Left ventricle myocardium inferior (tissue), 1 donor: ENCODE data around the gene PLK2. TPM values are rescaled to one million over a fixed set of nuclear protein-coding genes. Genes with fewer than 3 reads are reported as not detected.

ENCODE experiments used
- DNase-seq: peaks from one replicate; pipeline ENCODE4 v3.0.0-alpha.2; 2020
- H3K27ac ChIP-seq: fragments of 200-600 bp; replicated peaks from 2 replicates; pipeline ENCODE4 v1.8.0; 2021
- H3K27me3 ChIP-seq: fragments of 200-600 bp; 2 replicates; pipeline ENCODE4 v1.8.0; 2021; ENCODE audit warnings: low read depth
- H3K36me3 ChIP-seq: fragments of 200-600 bp; 2 replicates; pipeline ENCODE4 v1.8.0; 2021
- H3K4me1 ChIP-seq: fragments of 200-600 bp; 2 replicates; pipeline ENCODE4 v1.8.0; 2021
- H3K4me3 ChIP-seq: fragments of 200-600 bp; 2 replicates; pipeline ENCODE4 v1.8.0; 2021; ENCODE audit warnings: mild to moderate bottlenecking, moderate library complexity
- H3K9me3 ChIP-seq: fragments of 200-600 bp; replicated peaks from 2 replicates; pipeline ENCODE4 v1.8.0; 2021
- intact Hi-C: fragments of 100-400 bp; cut with micrococcal nuclease; formaldehyde crosslinking; loops from one replicate; pipeline ENCODE4 v1.11.0; 2022
- total RNA-seq: library from RNA; stranded (reverse); fragmentation: NEBNext Ultra II Directional; extraction: Animal tissue kit (Norgen Biotek cat#: 25700); gene quantifications from one replicate; pipeline ENCODE4 v1.2.1, GENCODE V29; 2021
- TF ChIP-seq, protein P1 (sequence below): fragments of 200-600 bp; IDR thresholded peaks from 2 replicates; pipeline ENCODE4 v1.8.0; 2021; ENCODE audit warnings: antibody characterized with exemption, mild to moderate bottlenecking, borderline replicate concordance
- donor health status: DM: no; HTN: yes; CAD: no; lungs with severe emphysema.

The PLK2 gene
- total RNA-seq, 1 donor from 2014 or later, result 58.9 TPM

DNA sequence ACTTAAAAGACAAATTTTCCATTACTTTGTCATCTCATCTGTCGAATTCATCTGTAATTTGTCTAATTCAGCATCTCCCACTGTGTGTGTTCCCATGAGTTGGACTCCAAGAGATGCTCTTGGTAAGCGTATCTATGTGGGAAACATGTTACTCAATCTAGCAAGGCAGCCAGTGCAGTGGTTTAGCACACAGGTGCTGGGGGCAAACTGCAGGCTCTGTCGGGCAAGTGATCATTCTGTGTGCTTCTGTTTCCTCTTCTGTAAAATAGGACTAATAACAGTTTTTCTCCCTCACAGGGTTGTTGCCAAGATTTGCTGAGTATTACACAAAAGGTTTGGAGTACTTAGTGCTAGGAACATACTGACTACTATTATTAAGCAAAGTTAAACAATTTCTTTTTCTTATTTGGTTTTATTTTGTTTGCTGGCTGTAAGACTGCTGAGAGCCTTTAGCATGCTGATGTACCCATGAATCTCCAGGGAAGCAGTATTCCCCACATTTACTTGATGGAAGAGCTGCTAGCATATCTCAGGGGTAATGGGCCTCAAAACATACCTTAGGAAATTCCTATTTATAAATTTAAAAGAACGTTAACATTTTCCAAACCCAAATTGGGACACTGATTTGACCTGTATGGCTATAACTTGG, 30.6 kb upstream of the PLK2 start:
- DNase-seq, result no peak
- Histone ChIP-seq H3K9me3 (no peaks in the 10 kb centered on the region), H3K36me3 (no peaks in the 10 kb centered on the region), H3K27ac (no peak overlapping the region), H3K4me3 (no peak overlapping the region), H3K27me3 (peaks cover 67% of the 10 kb centered on the region), H3K4me1 (no peaks in the 10 kb centered on the region)
- TF ChIP-seq, protein P1, sequence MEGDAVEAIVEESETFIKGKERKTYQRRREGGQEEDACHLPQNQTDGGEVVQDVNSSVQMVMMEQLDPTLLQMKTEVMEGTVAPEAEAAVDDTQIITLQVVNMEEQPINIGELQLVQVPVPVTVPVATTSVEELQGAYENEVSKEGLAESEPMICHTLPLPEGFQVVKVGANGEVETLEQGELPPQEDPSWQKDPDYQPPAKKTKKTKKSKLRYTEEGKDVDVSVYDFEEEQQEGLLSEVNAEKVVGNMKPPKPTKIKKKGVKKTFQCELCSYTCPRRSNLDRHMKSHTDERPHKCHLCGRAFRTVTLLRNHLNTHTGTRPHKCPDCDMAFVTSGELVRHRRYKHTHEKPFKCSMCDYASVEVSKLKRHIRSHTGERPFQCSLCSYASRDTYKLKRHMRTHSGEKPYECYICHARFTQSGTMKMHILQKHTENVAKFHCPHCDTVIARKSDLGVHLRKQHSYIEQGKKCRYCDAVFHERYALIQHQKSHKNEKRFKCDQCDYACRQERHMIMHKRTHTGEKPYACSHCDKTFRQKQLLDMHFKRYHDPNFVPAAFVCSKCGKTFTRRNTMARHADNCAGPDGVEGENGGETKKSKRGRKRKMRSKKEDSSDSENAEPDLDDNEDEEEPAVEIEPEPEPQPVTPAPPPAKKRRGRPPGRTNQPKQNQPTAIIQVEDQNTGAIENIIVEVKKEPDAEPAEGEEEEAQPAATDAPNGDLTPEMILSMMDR, result no peak
- intact Hi-C loops, result no loop called here

DNA sequence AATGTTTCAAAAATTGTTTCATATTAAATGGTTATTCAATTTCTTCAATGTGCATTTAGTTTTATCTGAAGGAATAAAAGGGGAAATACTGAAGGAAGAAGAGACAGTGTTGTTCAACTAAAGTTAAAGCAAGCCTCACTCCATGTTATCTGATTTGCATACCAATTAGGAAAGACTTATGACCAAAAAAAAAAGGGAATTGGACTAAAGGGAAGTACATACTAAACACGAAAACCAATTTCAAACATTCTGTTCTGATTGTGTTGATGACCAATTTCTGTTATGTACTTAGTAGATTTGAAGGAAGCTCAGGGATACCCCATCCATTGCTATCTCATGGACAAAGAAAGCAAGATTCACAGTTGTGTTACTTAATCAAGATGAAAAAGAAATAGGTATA, 26.4 kb upstream of the PLK2 start:
- intact Hi-C loops, result no loop called here
- no peaks in the 10 kb centered on the region for H3K9me3 ChIP-seq
- no peak overlapping the region for H3K4me3 ChIP-seq
- DNase-seq, result no peak
- TF ChIP-seq, protein P1, result no peak
- no peak overlapping the region for H3K27ac ChIP-seq
- no peaks in the 10 kb centered on the region for H3K4me1 ChIP-seq
- no peaks in the 10 kb centered on the region for H3K36me3 ChIP-seq
- H3K27me3 ChIP-seq, result peaks cover 71% of the 10 kb centered on the region

DNA sequence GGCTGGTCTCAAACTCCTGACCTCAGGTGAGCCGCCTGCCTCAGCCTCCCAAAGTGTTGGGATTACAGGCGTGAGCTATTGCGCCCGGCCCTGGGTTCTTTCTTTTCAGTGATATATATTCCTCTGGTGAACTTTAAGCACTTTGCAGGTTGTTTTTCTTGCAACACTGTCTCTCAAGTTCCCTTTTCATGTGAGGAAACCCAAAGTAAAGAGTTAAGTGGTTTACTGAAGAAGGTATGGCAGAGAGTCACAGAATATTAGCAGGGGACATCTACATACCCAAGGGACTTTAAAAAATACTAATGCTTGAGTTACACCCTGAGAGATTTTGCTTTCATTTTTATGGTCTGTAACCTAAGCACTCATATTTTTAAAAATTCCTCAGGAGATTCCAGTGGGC, 24.6 kb upstream of the PLK2 start:
- intact Hi-C loops, result no loop called here
- TF ChIP-seq, protein P1, result no peak
- no peaks in the 10 kb centered on the region for H3K9me3 ChIP-seq
- no peaks in the 10 kb centered on the region for H3K4me1 ChIP-seq
- H3K4me3 ChIP-seq, result no peak overlapping the region
- H3K27ac ChIP-seq, result no peak overlapping the region
- H3K36me3 ChIP-seq, result no peaks in the 10 kb centered on the region
- peaks cover 57% of the 10 kb centered on the region for H3K27me3 ChIP-seq
- DNase-seq, result no peak

DNA sequence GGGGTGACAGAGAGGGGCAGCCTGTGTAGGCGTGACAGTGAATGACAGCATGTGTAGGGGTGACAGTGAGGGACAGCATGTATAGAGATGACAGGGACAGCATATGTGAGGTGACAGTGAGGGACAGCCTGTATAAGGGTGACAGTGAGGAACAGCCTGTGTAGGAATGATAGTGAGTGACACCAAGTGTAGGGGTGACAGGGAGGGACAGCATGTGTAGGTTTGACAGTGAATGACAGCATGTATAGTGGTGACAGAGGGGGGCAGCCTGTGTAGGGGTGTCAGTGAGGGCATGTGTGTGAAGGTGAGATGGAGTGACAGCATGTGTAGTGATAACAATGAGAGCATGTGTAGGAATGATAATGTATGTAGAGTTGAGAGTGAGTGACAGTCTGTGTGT, 22.6 kb upstream of the PLK2 start:
- no peaks in the 10 kb centered on the region for H3K36me3 ChIP-seq
- TF ChIP-seq, protein P1, result no peak
- H3K9me3 ChIP-seq, result no peaks in the 10 kb centered on the region
- DNase-seq, result no peak
- no peak overlapping the region for H3K27ac ChIP-seq
- H3K4me3 ChIP-seq, result no peak overlapping the region
- intact Hi-C loops, result no loop called here
- H3K27me3 ChIP-seq, result peaks cover 46% of the 10 kb centered on the region
- no peaks in the 10 kb centered on the region for H3K4me1 ChIP-seq

DNA sequence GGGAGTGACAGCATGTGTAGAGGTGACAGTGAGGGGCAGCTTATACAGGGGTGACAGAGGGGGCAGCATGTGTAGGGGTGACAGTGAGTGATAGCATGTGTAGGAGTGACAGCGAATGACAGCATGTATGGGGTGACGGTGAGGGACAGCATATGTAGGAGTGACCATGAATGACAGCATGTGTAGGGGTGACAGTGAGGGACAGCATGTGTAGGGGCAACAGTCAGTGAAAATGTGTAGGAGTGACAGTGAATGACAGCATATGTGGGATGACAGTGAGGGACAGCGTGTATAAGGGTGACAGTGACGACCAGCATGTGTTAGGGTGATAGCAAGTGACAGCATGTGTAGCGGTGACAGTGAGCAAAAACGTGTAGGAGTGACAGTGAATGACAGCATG, 21.9 kb upstream of the PLK2 start:
- Histone ChIP-seq H3K27ac (no peak overlapping the region), H3K4me1 (no peaks in the 10 kb centered on the region), H3K27me3 (peaks cover 42% of the 10 kb centered on the region), H3K36me3 (no peaks in the 10 kb centered on the region), H3K9me3 (no peaks in the 10 kb centered on the region), H3K4me3 (no peak overlapping the region)
- intact Hi-C loops, result no loop called here
- TF ChIP-seq, protein P1, result no peak
- no peak for DNase-seq
